ENCODE measurements around the gene SVOPL.

DNA sequence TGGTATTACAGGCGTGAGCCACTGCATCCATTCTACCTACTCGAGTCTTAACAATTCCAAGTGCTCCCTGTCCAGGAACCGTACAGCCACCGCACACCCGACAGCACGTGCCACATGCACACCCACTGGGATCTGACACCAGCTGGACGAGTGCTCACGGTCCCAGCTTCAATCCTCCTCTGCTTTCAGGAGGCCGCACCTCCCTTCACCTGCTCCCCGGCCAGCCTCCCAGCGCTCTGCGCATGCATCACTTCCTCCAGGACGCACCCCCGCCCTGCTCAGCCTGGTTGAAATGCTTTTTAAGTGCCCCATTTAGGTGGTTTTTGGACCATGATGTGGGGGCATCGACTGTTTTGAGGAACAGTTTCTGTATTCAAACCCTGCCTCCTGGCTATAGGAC lies 49.3 kb upstream of the SVOPL start:
- TF ChIP-seq POLR2A (IDR thresholded peaks at IDR 0.05) = no peak
- TF ChIP-seq CTCF (IDR thresholded peaks at IDR 0.05 in 8 of 11, conservative IDR thresholded peaks at IDR 0.05 in 3 of 11) = no peak

Measured in spleen (tissue), 7 donors.